Activated naive CD8-positive, alpha-beta T cell (primary cell): ENCODE measurements around the gene GPX4.
A peak's percentile ranks its signal among the peaks of the same experiment; 100 is the strongest.

Source experiments
- H3K27ac Mint-ChIP-seq: one replicate; pipeline ENCODE4 v1.8.0; 2021; ENCODE audit warnings: mixed read lengths
- H3K27me3 Mint-ChIP-seq: one replicate; pipeline ENCODE4 v1.8.0; 2021; ENCODE audit warnings: mixed read lengths
- H3K36me3 Mint-ChIP-seq: one replicate; pipeline ENCODE4 v1.8.0; 2021; ENCODE audit warnings: mixed read lengths
- H3K4me1 Mint-ChIP-seq: one replicate; pipeline ENCODE4 v1.8.0; 2021; ENCODE audit warnings: low read depth, mixed read lengths
- H3K4me3 Mint-ChIP-seq: one replicate; pipeline ENCODE4 v1.8.0; 2021; ENCODE audit warnings: mild to moderate bottlenecking, mixed read lengths
- H3K9me3 Mint-ChIP-seq: one replicate; pipeline ENCODE4 v1.8.0; 2021; ENCODE audit warnings: low read depth, mixed read lengths

Gene GPX4

DNA sequence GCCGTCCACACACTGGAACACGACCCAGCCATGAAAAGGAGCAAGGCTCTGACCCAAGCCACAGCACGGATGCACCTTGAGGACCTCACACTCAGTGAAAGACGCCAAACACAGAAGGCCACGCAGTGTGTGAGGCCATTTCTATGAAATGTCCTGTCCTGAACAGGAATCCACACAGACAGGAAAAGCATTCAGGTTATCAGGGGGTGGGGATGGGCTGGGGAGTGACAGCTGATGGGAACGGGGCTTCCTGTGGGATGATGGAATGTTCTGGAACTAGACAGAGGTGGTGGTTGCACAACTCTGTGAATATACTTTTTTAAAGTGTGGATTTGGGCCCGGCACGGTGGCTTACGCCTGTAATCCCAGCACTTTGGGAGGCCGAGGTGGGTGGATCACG lies 30.6 kb downstream of the GPX4 start:
- Mint-ChIP-seq H3K27ac (peak overlapping the region; percentile 58), H3K4me1 (peaks cover 13% of the 10 kb centered on the region), H3K4me3 (no peak overlapping the region), H3K9me3 (no peaks in the 10 kb centered on the region), H3K27me3 (no peaks in the 10 kb centered on the region), H3K36me3 (no peaks in the 10 kb centered on the region)

DNA sequence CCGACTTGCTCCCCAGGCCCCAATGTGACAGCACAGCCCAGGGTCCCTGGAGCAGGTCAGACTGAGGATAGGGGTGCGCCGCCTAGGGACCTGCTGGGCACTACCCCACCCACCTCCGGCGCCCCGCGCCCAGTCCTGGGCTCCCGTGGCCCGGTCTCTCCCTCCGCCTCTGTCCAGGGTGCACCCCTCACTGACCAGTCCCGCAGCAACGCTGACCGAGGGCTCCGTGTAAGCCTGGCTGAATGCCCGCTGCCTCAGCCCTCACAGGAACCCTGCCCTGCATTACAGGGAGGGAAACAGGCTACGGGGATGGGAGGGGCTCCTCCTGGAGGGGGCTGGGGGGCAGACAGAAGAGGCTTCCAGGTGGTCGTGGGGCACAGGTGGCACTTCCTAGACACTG lies 31.7 kb downstream of the GPX4 start:
- Mint-ChIP-seq H3K27me3 (no peaks in the 10 kb centered on the region), H3K9me3 (no peaks in the 10 kb centered on the region), H3K4me3 (no peak overlapping the region), H3K36me3 (no peaks in the 10 kb centered on the region), H3K4me1 (peaks cover 7% of the 10 kb centered on the region), H3K27ac (no peak overlapping the region)

DNA sequence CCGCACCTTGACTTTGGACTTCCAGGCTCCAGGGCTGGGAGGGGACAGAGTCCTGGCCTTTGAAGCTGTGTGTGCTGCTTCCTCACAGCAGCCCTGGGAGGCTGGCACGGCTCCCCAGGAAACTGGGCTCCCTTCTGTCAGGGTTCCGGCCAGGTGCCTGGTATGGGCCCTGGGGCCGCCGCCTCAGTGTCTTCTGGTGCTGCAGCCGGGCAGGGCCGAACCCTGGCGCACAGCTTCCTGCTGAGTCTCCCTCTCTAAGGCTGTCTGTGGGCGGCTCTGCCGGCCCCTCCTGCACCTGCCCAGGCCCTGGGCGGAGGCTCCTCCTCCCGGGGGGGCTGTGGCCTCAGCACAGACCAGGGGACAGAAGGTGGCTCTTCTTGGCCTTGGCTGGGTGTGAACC lies 32.4 kb downstream of the GPX4 start:
- H3K4me3 Mint-ChIP-seq = no peak overlapping the region
- no peak overlapping the region for H3K27ac Mint-ChIP-seq
- no peaks in the 10 kb centered on the region for H3K27me3 Mint-ChIP-seq
- H3K4me1 Mint-ChIP-seq = peaks cover 2% of the 10 kb centered on the region
- H3K36me3 Mint-ChIP-seq = no peaks in the 10 kb centered on the region
- H3K9me3 Mint-ChIP-seq = no peaks in the 10 kb centered on the region

DNA sequence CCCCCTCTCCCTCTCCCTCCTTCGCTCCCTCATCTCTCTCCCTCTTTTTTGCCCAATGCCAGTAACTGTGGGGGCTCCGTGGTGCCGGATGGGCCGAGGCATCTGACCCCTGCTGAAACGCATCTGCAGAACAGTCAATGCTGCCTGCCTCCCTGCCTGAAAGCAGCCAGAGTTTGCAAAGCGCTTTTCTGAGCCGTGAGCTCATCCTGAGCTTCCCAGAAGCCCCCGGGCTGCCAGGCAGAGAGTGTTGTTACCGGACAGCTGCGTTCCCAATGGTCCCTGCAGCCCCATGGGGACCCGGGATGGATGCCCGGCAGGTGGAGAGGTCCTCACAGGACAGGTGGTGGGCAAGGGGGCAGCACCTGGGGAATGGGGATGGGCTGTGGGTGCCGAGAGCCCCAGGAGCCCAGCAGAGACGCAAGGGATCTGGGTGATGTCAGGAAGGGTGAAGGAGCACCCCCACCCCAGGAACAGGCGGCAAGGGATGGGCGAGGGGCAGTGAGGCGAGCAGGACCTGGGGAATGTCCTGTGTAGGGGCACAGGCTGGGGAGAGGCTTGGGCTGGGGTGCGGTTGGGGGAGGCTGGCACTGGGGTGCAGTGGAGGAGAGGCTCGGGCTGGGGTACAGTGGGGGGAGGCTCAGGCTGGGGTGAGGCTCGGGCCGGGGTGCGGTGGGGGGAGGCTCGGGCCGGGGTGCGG lies 33.0 kb downstream of the GPX4 start:
- Mint-ChIP-seq H3K9me3 (no peaks in the 10 kb centered on the region), H3K4me1 (peaks cover 2% of the 10 kb centered on the region), H3K27me3 (no peaks in the 10 kb centered on the region), H3K36me3 (no peaks in the 10 kb centered on the region), H3K27ac (peak overlapping the region; percentile 89), H3K4me3 (no peak overlapping the region)

DNA sequence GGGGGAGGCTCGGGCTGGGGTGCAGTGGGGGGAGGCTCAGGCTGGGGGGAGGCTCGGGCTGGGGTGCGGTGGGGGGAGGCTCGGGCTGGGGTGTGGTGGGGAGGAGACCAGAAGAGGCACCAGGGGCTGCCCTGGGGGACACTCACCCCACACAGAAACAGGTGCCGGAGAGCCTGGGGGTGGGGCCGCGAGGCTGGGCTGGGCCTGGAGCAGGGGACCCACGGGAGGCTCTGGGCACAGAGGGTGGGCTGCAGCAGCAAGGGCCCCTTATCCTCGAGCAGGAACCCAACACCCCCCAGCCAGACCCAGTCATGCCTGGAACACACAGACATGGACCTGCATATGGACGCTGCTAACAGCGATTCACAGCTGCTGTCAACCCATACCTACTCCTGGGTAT lies 34.3 kb downstream of the GPX4 start:
- H3K36me3 Mint-ChIP-seq = peaks cover 4% of the 10 kb centered on the region
- H3K9me3 Mint-ChIP-seq = no peaks in the 10 kb centered on the region
- no peaks in the 10 kb centered on the region for H3K27me3 Mint-ChIP-seq
- no peak overlapping the region for H3K4me3 Mint-ChIP-seq
- H3K4me1 Mint-ChIP-seq = peaks cover 2% of the 10 kb centered on the region
- no peak overlapping the region for H3K27ac Mint-ChIP-seq

DNA sequence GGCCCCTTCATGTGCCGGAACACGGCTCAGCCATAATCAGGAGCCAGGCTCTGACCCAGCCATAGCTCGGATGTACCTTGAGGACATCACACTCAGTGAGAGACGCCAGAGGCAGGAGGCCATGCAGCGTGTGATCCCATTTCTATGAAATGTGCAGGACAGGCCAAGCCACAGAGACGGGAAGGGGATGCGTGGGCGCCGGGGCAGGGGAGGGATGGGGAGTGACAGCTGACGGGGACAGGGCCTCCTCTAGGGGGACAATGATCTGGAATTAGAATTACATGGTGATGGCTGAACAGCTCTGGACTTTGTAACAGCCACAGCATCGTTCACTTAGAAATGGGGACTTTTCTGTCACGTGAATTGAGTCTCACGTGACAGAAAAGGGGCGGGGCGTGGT lies 35.3 kb downstream of the GPX4 start:
- no peaks in the 10 kb centered on the region for H3K9me3 Mint-ChIP-seq
- peaks cover 2% of the 10 kb centered on the region for H3K4me1 Mint-ChIP-seq
- no peaks in the 10 kb centered on the region for H3K27me3 Mint-ChIP-seq
- H3K4me3 Mint-ChIP-seq = no peak overlapping the region
- H3K27ac Mint-ChIP-seq = no peak overlapping the region
- H3K36me3 Mint-ChIP-seq = peaks cover 4% of the 10 kb centered on the region

DNA sequence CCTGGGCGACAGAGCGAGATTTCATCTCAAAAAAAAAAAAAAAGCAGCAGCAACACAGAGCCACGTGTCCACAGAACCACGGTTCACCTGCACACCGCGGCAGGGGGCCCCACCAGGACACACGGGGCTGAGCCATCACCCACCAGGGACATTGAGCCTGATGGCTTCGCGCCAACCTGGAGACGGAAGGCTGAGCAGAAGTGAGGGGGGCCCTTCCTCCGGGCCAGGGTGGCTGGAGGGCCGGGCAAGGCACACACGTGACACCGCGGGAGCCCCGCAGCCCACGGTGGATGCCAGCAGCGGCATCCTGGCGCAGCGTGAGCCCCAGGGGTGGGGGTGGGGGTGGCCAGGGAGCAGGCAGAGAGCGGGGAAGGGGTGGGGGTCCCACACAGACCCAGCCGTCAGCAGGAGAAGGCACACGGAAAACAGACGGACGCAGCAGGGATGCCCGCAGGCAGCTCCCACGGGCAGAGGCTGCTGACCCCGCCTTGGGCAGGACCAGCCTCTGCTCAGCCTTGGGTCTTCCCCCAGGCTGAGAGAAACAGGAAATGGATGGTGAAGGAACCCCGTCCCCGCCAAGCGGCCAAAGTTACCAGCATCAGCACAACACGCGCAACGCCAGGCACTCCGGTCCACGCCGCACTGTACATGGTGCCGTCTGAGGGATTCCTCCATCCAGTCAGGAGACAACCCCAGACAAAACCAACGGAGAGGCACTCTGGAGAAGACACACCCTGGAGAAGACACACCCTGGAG lies 36.7 kb downstream of the GPX4 start:
- Mint-ChIP-seq H3K4me1 (peaks cover 2% of the 10 kb centered on the region), H3K27me3 (no peaks in the 10 kb centered on the region), H3K27ac (no peak overlapping the region), H3K9me3 (no peaks in the 10 kb centered on the region), H3K4me3 (no peak overlapping the region), H3K36me3 (peaks cover 6% of the 10 kb centered on the region)

DNA sequence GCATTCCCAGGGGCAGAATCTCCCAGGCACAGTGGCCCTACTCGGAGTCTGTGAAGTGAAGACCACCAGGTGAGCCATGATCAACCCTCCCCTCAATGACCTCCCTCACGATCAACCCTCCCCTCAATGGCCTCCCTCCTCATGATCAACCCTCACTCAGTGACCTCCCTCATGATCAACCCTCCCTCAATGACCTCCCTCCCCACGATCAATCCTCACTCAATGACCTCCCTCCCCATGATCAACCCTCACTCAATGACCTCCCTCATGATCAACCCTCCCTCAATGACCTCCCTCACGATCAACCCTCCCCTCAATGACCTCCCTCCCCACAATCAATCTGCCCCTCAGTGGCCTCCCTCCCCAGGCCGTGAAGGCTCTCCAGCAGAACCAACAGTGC lies 38.1 kb downstream of the GPX4 start:
- Mint-ChIP-seq H3K4me3 (no peak overlapping the region), H3K27me3 (no peaks in the 10 kb centered on the region), H3K27ac (peak overlapping the region; percentile 1), H3K9me3 (no peaks in the 10 kb centered on the region), H3K4me1 (no peaks in the 10 kb centered on the region), H3K36me3 (peaks cover 6% of the 10 kb centered on the region)

DNA sequence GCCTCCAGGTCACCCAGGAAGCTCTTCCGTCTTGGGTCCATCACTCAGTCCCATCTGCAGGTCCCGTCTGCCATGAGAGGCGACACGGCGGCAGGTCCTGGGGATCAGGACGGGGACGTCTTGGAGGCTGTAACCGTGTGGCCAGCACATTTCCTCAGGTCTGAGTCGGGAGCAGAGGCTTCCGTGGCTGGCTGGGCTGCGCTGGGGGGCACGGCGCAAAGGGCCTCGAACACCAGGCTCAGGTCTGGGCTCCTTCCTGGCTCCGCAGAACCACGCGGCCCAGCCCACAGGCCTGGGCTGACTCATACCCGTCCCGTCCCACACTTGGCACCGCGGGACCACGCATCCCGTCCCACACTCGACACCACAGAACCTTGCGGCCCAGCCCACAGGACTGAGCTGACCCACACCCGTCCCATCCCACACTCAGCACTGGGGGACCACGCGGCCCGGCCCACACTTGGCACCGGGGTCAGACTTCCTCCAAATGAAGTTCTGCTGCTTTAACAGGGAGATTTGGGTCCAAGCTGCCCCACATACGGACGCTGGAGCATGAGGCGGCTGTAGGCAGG lies 40.1 kb downstream of the GPX4 start:
- H3K27me3 Mint-ChIP-seq = no peaks in the 10 kb centered on the region
- no peak overlapping the region for H3K27ac Mint-ChIP-seq
- no peaks in the 10 kb centered on the region for H3K9me3 Mint-ChIP-seq
- peaks cover 6% of the 10 kb centered on the region for H3K36me3 Mint-ChIP-seq
- H3K4me3 Mint-ChIP-seq = no peak overlapping the region
- H3K4me1 Mint-ChIP-seq = no peaks in the 10 kb centered on the region

DNA sequence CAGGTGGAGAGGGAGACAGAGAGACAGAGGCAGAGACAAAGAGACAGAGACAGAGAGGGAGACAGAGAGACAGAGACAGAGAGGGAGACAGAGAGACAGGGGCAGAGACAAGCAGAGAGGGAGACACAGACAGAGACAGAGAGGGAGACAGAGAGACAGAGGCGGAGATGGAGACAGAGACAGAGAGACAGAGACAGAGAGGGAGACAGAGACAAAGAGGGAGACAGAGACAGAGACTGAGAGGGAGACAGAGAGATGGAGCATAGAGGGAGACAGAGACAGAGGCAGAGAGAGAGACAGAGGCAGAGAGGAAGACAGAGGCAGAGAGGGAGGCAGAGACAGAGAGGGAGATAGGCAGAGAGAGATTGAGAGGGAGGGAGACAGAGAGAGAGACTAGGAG lies 40.9 kb downstream of the GPX4 start:
- Mint-ChIP-seq H3K9me3 (no peaks in the 10 kb centered on the region), H3K27ac (no peak overlapping the region), H3K36me3 (peaks cover 6% of the 10 kb centered on the region), H3K4me1 (no peaks in the 10 kb centered on the region), H3K27me3 (no peaks in the 10 kb centered on the region), H3K4me3 (no peak overlapping the region)

DNA sequence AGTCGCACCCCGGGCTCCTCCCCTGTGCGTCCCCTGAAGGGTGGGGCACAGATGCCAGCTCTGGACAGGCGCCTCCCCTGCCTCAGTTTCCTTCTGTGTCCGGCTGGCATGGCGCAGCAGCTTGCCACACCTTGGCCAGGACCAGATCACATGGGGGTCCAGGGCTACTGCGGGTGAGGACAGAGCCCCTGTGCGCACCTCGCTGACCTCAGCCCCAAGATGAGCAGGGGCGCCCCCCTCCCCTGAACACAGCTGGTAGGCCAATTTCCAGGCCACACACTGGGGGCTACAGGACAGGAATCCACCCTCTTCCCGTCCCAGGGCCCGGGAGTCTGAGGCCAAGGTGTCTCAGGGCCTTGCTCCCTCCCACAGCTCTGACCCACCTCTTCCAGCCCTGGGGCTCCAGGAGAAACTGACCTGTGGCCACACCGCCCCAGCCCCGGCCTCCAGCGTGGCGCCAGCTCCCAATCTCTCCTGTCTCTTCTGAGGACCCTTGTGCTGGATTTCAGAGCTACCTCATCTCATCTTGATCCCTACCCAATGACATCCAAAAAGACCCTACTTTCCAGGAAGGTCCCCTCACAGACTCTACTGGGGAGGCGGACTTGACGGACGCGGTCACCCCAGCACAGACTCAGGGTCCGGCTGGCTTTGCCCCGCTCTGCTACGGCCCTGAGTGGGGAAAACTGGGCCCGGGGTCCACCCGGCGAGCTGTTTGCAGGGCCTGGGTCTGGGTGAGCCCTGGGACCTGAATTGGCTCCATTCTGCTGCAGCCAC lies 42.0 kb downstream of the GPX4 start:
- Mint-ChIP-seq H3K27ac (no peak overlapping the region), H3K4me1 (no peaks in the 10 kb centered on the region), H3K36me3 (peaks cover 6% of the 10 kb centered on the region), H3K4me3 (no peak overlapping the region), H3K27me3 (no peaks in the 10 kb centered on the region), H3K9me3 (no peaks in the 10 kb centered on the region)

DNA sequence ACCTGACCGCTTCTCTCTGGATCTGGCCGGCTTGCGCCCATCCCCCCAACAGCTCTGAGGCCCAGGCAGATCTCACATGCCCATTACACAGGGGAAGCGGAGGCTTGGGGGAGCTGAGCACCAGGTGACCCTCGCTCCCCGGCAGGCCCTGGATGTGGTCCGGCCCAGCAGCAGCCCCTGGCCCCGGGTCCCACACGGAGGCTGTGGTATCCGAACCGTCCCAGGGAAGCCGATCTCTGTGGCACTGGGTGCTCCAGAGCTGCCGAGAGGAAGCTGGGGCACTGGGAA lies 42.6 kb downstream of the GPX4 start:
- Mint-ChIP-seq H3K27ac (no peak overlapping the region), H3K4me3 (no peak overlapping the region), H3K27me3 (no peaks in the 10 kb centered on the region), H3K36me3 (peaks cover 6% of the 10 kb centered on the region), H3K4me1 (no peaks in the 10 kb centered on the region), H3K9me3 (no peaks in the 10 kb centered on the region)

DNA sequence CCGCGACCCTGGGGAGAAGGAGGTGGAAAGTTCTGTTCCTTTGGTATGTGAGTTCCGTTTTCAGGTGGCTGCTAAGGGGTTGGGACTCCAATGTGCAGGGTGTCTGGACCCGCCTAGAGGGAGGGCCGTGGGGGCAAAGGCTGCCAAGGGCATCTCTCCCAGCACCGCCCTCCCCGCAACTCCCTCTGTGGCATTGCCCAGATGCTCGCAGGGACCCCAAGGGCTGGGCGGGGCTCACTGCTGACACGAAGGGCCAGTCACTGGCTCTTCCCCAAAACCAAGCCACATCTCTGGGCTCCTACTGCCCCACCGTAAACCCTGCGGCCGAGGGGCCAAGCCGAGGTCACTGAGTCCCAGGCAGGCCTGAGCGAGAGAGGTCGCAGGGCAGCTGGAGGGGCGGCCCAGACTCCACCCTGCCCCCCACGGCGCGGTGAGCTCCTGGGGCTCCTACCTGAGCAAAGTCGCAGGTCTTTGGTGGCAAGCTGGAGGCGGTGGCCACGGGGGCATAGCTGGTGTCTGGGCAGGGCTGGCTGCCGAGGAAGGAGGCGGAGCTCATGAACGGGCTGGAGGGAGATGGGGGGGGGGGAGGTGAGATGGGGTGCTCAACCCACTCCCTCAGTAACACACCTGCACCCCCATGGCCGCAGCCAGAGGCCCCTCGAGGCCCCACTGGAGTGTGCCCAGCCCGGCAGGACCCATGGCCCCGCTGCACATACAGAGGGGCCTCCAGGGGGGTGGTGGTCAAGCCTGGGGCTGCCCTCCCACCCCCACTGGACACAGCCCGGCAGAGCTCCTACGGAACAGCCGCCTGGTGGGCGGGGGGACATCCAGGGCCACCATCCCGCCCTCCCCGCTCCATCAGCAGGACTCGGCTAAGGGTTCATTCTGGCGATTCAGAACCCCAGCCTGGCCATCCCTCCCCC lies 43.3 kb downstream of the GPX4 start:
- Mint-ChIP-seq H3K36me3 (peaks cover 3% of the 10 kb centered on the region), H3K27me3 (no peaks in the 10 kb centered on the region), H3K9me3 (no peaks in the 10 kb centered on the region), H3K4me1 (no peaks in the 10 kb centered on the region), H3K27ac (no peak overlapping the region), H3K4me3 (no peak overlapping the region)

DNA sequence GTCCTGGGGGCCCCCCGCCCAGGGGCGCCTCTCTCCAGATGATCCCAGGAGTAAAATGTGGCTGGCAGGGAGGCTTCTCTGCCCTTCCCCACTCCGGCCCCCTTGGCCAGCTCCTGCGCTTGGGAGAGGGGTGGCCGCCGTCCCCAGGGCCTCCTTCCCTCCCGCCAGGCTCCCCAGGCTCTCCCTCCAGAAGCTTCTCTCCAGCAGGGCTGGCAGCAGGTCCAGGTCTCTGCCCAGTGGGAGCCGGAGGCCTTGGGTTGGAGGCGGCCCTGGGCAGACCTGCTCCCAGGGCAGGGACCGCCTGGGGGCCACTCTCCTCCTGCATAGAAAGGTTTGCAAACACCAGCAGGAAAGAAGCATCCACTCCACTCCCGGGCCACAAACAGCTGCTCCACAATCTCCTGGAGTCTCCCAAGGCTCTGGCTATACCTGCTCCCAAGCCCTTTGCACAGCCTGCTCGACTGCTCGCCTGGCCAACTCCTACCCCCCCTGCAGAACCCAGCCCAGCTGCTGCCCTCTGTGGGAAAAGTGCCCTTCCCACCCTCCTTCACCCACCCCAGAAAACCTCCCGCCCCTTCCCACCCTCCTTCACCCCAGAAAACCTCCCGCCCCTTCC lies 44.2 kb downstream of the GPX4 start:
- Mint-ChIP-seq H3K9me3 (no peaks in the 10 kb centered on the region), H3K4me3 (no peak overlapping the region)

More for the DNA sequence above, 44.2 kb downstream of the GPX4 start:
- H3K27ac Mint-ChIP-seq = no peak overlapping the region
- no peaks in the 10 kb centered on the region for H3K4me1 Mint-ChIP-seq
- H3K27me3 Mint-ChIP-seq = no peaks in the 10 kb centered on the region
- H3K36me3 Mint-ChIP-seq = peaks cover 2% of the 10 kb centered on the region
